Uterine smooth muscle cell (primary cell): ENCODE results near the gene MAST3. TPM values are rescaled to one million over a fixed set of nuclear protein-coding genes. Genes with fewer than 3 reads are reported as not detected.

Experiments used
- total RNA-seq: library from RNA; depleted of rRNA; stranded (reverse); fragments of >200 nt; gene quantifications from 2 replicates; pipeline ENCODE4 v1.2.3, GENCODE V29; 2014

MAST3 gene
- 1.2 and 2.7 TPM in 2 replicates for total RNA-seq

GRCh38 chr19:18097217-18097992 is at the start of gene MAST3:
TSS of gene MAST3 (plus strand) at chr19:18097778. CDS start at chr19:18097793, 15 bp downstream.

DNA sequence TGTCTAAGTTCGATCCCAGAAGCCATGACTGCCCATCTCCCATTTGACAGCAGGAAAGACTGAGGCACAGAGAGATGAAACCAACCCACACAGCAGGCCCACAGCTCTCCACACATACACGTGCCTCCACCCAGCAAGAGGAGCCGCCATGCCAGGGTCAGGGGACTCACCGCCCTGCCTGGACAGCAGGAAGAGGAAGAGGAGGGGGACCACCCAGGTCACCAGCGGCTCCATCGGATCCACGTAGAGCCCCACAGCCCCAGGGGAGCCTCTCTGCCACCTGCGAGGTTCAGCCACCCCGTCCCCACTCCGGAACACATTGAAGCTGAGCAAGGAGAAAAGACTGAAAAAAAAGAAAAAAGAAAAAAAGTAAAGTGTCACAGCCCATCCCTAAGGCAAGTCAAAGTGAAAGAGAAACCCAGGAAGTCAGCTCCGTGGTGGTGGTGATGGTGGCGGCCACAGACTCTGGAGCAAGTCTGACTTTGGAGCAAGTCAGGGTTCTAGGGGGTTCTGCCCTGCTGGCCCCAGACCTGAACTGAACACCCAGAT is 10.9 kb upstream of the MAST3 start, which contains the start of gene IL12RB1:
IL12RB1 (minus strand) TSS at position 345 of the 549 bp plus-strand sequence; CDS start at position 234, 111 bp downstream.

DNA sequence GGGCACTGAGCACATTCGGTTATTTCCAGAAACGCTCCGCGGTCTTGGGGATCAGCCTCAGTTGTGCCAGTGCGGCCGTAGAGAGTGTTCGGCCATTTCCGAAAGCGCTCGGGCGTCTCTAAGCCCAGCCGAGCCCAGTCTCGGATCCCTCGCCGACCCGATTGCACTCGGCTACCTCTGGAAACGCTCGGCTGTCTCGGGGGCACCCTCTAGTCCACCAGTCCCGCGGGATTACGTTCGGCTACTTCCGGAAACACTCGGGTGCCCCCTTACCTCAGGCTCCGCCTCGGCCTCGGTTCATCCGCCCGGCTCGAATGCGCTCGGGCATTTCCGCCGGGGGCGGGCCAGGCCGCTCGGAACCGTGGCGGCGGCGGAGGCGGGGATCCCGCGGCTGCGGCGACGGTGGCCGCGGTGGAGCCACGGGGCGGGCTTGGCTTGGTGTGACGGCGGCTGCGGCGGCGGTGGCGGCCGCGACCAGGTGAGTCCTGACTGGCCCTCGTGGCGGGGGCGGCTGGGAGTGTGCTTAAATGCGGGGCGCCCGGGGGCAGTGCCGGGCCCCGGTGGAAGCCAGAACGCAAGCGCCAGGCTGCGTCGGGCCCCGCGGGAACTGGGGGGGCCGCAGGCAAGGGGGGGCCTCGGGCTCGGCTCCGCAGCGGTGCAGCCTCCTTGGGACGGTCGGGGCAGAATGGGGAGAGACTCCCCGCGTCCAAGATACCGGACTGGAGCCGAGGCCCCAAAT is 55.4 kb downstream of the MAST3 start, which contains the start of gene PIK3R2:
PIK3R2 (plus strand) TSS at position 347 of the 739 bp plus-strand sequence. CDS start 2,717 bp downstream, outside the sequence.

DNA sequence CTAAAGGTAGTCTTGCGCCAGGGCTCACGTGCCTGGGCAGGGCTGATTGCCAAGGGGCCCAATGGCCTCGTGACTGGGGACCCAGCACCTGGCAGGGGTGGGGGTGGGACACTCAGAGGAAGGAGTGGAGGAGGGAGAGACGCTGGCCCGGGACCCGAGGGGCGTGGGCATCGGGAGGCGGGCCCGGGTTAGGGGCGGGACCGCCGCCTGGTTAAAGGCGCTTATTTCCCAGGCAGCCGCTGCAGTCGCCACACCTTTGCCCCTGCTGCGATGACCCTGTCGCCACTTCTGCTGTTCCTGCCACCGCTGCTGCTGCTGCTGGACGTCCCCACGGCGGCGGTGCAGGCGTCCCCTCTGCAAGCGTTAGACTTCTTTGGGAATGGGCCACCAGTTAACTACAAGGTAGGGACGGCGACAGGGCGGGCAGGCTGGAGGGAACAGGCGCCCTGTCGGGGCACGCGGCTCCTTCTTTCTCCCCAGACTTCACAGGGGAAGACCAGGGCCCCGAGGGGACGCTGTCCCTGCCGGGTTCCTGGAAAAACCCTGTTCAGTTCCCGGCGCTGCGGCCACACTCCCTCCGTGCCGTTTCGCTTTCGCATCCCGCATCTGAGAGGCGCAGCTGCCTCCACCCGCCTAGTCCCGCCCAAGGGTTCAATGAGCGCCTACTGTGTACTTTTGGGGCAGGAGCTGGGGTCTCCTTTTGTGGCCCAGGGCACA is 76.2 kb downstream of the MAST3 start, which contains the start of gene IFI30:
IFI30 (plus strand) TSS at position 242 of the 717 bp plus-strand sequence; CDS start at position 271, 29 bp downstream.

GRCh38 chr19:18192673-18193387 is 95.3 kb downstream of the MAST3 start, which contains the start of gene MPV17L2:
TSS of gene MPV17L2 (plus strand) at chr19:18193218. CDS start at chr19:18193282, 64 bp downstream.

Other genes with a start within 250 kb of the MAST3 start
- gene JAK3, start 249.8 kb upstream of the MAST3 start, total RNA-seq = 0.55 and 1.5 TPM in 2 replicates
- gene RPL18A, start 237.9 kb upstream of the MAST3 start, total RNA-seq = 831 and 949 TPM in 2 replicates
- not detected in 2 replicates for gene SLC5A5, start 225.8 kb upstream of the MAST3 start, total RNA-seq
- gene CCDC124, start 164.8 kb upstream of the MAST3 start, total RNA-seq = 36.0 and 43.5 TPM in 2 replicates
- gene KCNN1, start 130.7 kb upstream of the MAST3 start, total RNA-seq = under 0.01 and 0.11 TPM in 2 replicates
- 6.2 and 7.7 TPM in 2 replicates for gene ARRDC2, start 89.6 kb upstream of the MAST3 start, total RNA-seq
- not detected in 2 replicates for gene IL12RB1, start 10.8 kb upstream of the MAST3 start, total RNA-seq
- 8.7 and 15.7 TPM in 2 replicates for gene PIK3R2, start 55.4 kb downstream of the MAST3 start, total RNA-seq
- gene IFI30, start 76.0 kb downstream of the MAST3 start, total RNA-seq = 0.87 and 2.3 TPM in 2 replicates
- 11.6 and 20.9 TPM in 2 replicates for gene MPV17L2, start 95.4 kb downstream of the MAST3 start, total RNA-seq
- 0.89 and 1.5 TPM in 2 replicates for gene RAB3A, start 106.3 kb downstream of the MAST3 start, total RNA-seq
- gene PDE4C, start 128.7 kb downstream of the MAST3 start, total RNA-seq = under 0.01 and 0.44 TPM in 2 replicates
- 0.44 and 0.50 TPM in 2 replicates for gene IQCN, start 176.7 kb downstream of the MAST3 start, total RNA-seq
- gene JUND, start 183.8 kb downstream of the MAST3 start, total RNA-seq = 136 and 174 TPM in 2 replicates
- 122 and 207 TPM in 2 replicates for gene LSM4, start 225.3 kb downstream of the MAST3 start, total RNA-seq
- gene PGPEP1, start 242.8 kb downstream of the MAST3 start, total RNA-seq = 24.0 and 50.5 TPM in 2 replicates